Measurements from ENCODE around the gene CCDC142.

The CCDC142 gene

GRCh38 chr2:74512744-74513604 is 30.2 kb upstream of the CCDC142 start:
- H3K9ac ChIP-seq (ENCODE audit: low read length): no peak overlapping the region
- peaks cover 10% of the 10 kb centered on the region for H3K4me1 ChIP-seq (ENCODE audit: insufficient read depth, low read length)
- peaks cover 55 to 80% of the 10 kb centered on the region in 2 donors for H3K27me3 ChIP-seq (ENCODE audit: control insufficient read depth in 1 of 2, insufficient read depth in 2 of 2, low read length in 2 of 2)
- no peaks in the 10 kb centered on the region for H3K36me3 ChIP-seq (ENCODE audit: insufficient read depth, low read length)
- H3K27ac ChIP-seq (ENCODE audit: low read depth, low read length): no peak overlapping the region
- H3K9me3 ChIP-seq (ENCODE audit: low read length): no peaks in the 10 kb centered on the region
- no peak overlapping the region for H3K4me3 ChIP-seq (ENCODE audit: low read depth in 1 of 2, low read length in 2 of 2)

GRCh38 chr2:74511104-74511989 is 28.5 kb upstream of the CCDC142 start:
- Histone ChIP-seq H3K4me3 (ENCODE audit: low read depth in 1 of 2, low read length in 2 of 2) (no peak overlapping the region), H3K27me3 (ENCODE audit: control insufficient read depth in 1 of 2, insufficient read depth in 2 of 2, low read length in 2 of 2) (peaks cover 39 to 63% of the 10 kb centered on the region in 2 donors), H3K9ac (ENCODE audit: low read length) (no peak overlapping the region), H3K4me1 (ENCODE audit: insufficient read depth, low read length) (peaks cover 19% of the 10 kb centered on the region), H3K27ac (ENCODE audit: low read depth, low read length) (no peak overlapping the region), H3K9me3 (ENCODE audit: low read length) (no peaks in the 10 kb centered on the region), H3K36me3 (ENCODE audit: insufficient read depth, low read length) (no peaks in the 10 kb centered on the region)

GRCh38 chr2:74510272-74510671 is 27.5 kb upstream of the CCDC142 start:
- Histone ChIP-seq H3K9ac (ENCODE audit: low read length) (no peak overlapping the region), H3K27me3 (ENCODE audit: control insufficient read depth in 1 of 2, insufficient read depth in 2 of 2, low read length in 2 of 2) (peaks cover 31 to 53% of the 10 kb centered on the region in 2 donors), H3K36me3 (ENCODE audit: insufficient read depth, low read length) (peaks cover 3% of the 10 kb centered on the region), H3K4me3 (ENCODE audit: low read depth in 1 of 2, low read length in 2 of 2) (no peak overlapping the region), H3K27ac (ENCODE audit: low read depth, low read length) (no peak overlapping the region), H3K9me3 (ENCODE audit: low read length) (no peaks in the 10 kb centered on the region), H3K4me1 (ENCODE audit: insufficient read depth, low read length) (peaks cover 29% of the 10 kb centered on the region)

GRCh38 chr2:74507926-74508520 is 25.2 kb upstream of the CCDC142 start:
- Histone ChIP-seq H3K36me3 (ENCODE audit: insufficient read depth, low read length) (peaks cover 14% of the 10 kb centered on the region), H3K4me1 (ENCODE audit: insufficient read depth, low read length) (peaks cover 24% of the 10 kb centered on the region), H3K4me3 (ENCODE audit: low read depth in 1 of 2, low read length in 2 of 2) (peak overlapping the region; percentile 75 to 77), H3K9ac (ENCODE audit: low read length) (no peak overlapping the region), H3K9me3 (ENCODE audit: low read length) (no peaks in the 10 kb centered on the region), H3K27ac (ENCODE audit: low read depth, low read length) (peak overlapping the region; percentile 89), H3K27me3 (ENCODE audit: control insufficient read depth in 1 of 2, insufficient read depth in 2 of 2, low read length in 2 of 2) (peaks cover 21 to 50% of the 10 kb centered on the region in 2 donors)

- Histone ChIP-seq H3K4me1 (ENCODE audit: insufficient read depth, low read length) (peaks cover 24% of the 10 kb centered on the region), H3K9ac (ENCODE audit: low read length) (peak within 1 kb of the TSS; percentile 73), H3K27ac (ENCODE audit: low read depth, low read length) (peak within 1 kb of the TSS; percentile 89), H3K4me3 (ENCODE audit: low read depth in 1 of 2, low read length in 2 of 2) (peak within 1 kb of the TSS; percentile 75 to 77), H3K27me3 (ENCODE audit: control insufficient read depth in 1 of 2, insufficient read depth in 2 of 2, low read length in 2 of 2) (peaks cover 16 to 50% of the 10 kb centered on the region in 2 donors), H3K9me3 (ENCODE audit: low read length) (no peaks in the 10 kb centered on the region), H3K36me3 (ENCODE audit: insufficient read depth, low read length) (peaks cover 14% of the 10 kb centered on the region)
Observed at GRCh38 chr2:74507145-74507925, 24.5 kb upstream of the CCDC142 start, which contains the start of gene PCGF1. Gene PCGF1, minus strand, starts transcription at chr2:74507695. Its CDS starts 27 bp downstream, at chr2:74507668.

- Histone ChIP-seq H3K27me3 (ENCODE audit: control insufficient read depth in 1 of 2, insufficient read depth in 2 of 2, low read length in 2 of 2) (peaks cover 10 to 53% of the 10 kb centered on the region in 2 donors), H3K4me1 (ENCODE audit: insufficient read depth, low read length) (peaks cover 24% of the 10 kb centered on the region), H3K9ac (ENCODE audit: low read length) (no peak overlapping the region), H3K9me3 (ENCODE audit: low read length) (no peaks in the 10 kb centered on the region), H3K4me3 (ENCODE audit: low read depth in 1 of 2, low read length in 2 of 2) (no peak overlapping the region), H3K36me3 (ENCODE audit: insufficient read depth, low read length) (peaks cover 14% of the 10 kb centered on the region), H3K27ac (ENCODE audit: low read depth, low read length) (no peak overlapping the region)
Observed at GRCh38 chr2:74505448-74506246, 22.8 kb upstream of the CCDC142 start.

- no peaks in the 10 kb centered on the region for H3K9me3 ChIP-seq (ENCODE audit: low read length)
- peaks cover 24% of the 10 kb centered on the region for H3K4me1 ChIP-seq (ENCODE audit: insufficient read depth, low read length)
- H3K27me3 ChIP-seq (ENCODE audit: control insufficient read depth in 1 of 2, insufficient read depth in 2 of 2, low read length in 2 of 2): peaks cover 18 to 55% of the 10 kb centered on the region in 2 donors
- H3K9ac ChIP-seq (ENCODE audit: low read length): no peak overlapping the region
- H3K27ac ChIP-seq (ENCODE audit: low read depth, low read length): no peak overlapping the region
- H3K36me3 ChIP-seq (ENCODE audit: insufficient read depth, low read length): peaks cover 14% of the 10 kb centered on the region
- H3K4me3 ChIP-seq (ENCODE audit: low read depth in 1 of 2, low read length in 2 of 2): peak overlapping the region in 1 of 2 donors; percentile 45
Observed at GRCh38 chr2:74504591-74504990, 21.8 kb upstream of the CCDC142 start.

- H3K4me3 ChIP-seq (ENCODE audit: low read depth in 1 of 2, low read length in 2 of 2): peak overlapping the region; percentile 35 to 45
- no peak overlapping the region for H3K9ac ChIP-seq (ENCODE audit: low read length)
- peak overlapping the region; percentile 45 for H3K27ac ChIP-seq (ENCODE audit: low read depth, low read length)
- peaks cover 14% of the 10 kb centered on the region for H3K36me3 ChIP-seq (ENCODE audit: insufficient read depth, low read length)
- H3K27me3 ChIP-seq (ENCODE audit: control insufficient read depth in 1 of 2, insufficient read depth in 2 of 2, low read length in 2 of 2): peaks cover 18 to 62% of the 10 kb centered on the region in 2 donors
- peaks cover 27% of the 10 kb centered on the region for H3K4me1 ChIP-seq (ENCODE audit: insufficient read depth, low read length)
- no peaks in the 10 kb centered on the region for H3K9me3 ChIP-seq (ENCODE audit: low read length)
Observed at GRCh38 chr2:74503506-74504475, 21.0 kb upstream of the CCDC142 start.

- no peak overlapping the region for H3K27ac ChIP-seq (ENCODE audit: low read depth, low read length)
Observed at GRCh38 chr2:74502720-74503505, 20.1 kb upstream of the CCDC142 start.

More at GRCh38 chr2:74502720-74503505, 20.1 kb upstream of the CCDC142 start:
- peaks cover 14% of the 10 kb centered on the region for H3K36me3 ChIP-seq (ENCODE audit: insufficient read depth, low read length)
- H3K4me3 ChIP-seq (ENCODE audit: low read depth in 1 of 2, low read length in 2 of 2): peak overlapping the region; percentile 43 to 45
- H3K9me3 ChIP-seq (ENCODE audit: low read length): no peaks in the 10 kb centered on the region
- peaks cover 29% of the 10 kb centered on the region for H3K4me1 ChIP-seq (ENCODE audit: insufficient read depth, low read length)
- no peak overlapping the region for H3K9ac ChIP-seq (ENCODE audit: low read length)
- H3K27me3 ChIP-seq (ENCODE audit: control insufficient read depth in 1 of 2, insufficient read depth in 2 of 2, low read length in 2 of 2): peaks cover 24 to 71% of the 10 kb centered on the region in 2 donors
